NT2/D1 (cell line): ENCODE data around the gene NDUFA6.

Experiments
- YY1 ChIP-seq: IDR thresholded peaks from 2 replicates; pipeline ENCODE4 v1.6.1; 2011; ENCODE audit not compliant: insufficient read length, insufficient read depth
- ZNF274 ChIP-seq: IDR thresholded peaks from 2 replicates; pipeline ENCODE4 v1.6.1; 2011; ENCODE audit warnings: mild to moderate bottlenecking, low read depth, low read length

- TF ChIP-seq YY1 (no peak), ZNF274 (no peak)
These were observed 22.8 kb downstream of the NDUFA6 start for GRCh38 chr22:42067671-42068251.
